Fibroblast of lung (primary cell): ENCODE data around the gene TIMMDC1.

Experiments
- EZH2 ChIP-seq: IDR thresholded peaks from 2 replicates; pipeline ENCODE4 v1.5.1; 2012; ENCODE audit warnings: low read length, control low read depth, mild to moderate bottlenecking; ENCODE audit errors: missing control alignments
- TF ChIP-seq, protein P1 (sequence below), 2 donors: IDR thresholded peaks in 1 of 2; conservative IDR thresholded peaks in 1 of 2; 1 replicate in 1 of 2; 2 replicates in 1 of 2; pipeline ENCODE4 v1.5.1; 2011 to 2012; ENCODE audit warnings: low read length in 2 of 2, control low read depth in 1 of 2, inconsistent platforms in 1 of 2, low read depth in 1 of 2, mild to moderate bottlenecking in 1 of 2

DNA sequence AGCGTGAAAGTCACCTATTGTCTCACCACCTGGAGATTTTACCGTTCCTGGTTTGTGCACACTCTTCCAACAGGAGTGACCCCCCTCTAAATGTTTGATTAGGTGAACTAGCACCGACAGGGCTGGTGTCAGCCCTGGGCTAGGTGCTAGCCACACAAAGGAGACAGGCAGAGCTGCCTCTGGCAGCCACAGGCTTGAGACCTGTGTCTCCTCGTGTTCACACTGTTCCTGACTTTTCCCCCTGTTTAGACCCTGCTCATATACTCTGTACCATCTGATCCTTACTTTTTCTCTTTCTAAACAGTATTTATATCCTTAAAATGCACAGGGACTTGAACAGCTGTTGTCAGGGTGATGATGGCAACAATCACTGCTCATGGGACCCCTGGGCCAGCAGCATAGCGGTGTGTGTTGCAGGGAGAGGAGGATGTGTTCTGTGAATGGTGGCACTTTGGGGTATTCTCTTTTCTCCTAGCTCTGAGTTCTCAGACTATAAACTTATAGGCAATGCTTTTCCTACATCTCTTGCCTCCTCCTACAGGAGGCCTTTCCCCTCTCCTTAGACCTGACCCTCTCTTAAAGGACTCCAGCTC lies 55.6 kb downstream of the TIMMDC1 start:
- TF ChIP-seq EZH2, result no peak
- TF ChIP-seq, protein P1, sequence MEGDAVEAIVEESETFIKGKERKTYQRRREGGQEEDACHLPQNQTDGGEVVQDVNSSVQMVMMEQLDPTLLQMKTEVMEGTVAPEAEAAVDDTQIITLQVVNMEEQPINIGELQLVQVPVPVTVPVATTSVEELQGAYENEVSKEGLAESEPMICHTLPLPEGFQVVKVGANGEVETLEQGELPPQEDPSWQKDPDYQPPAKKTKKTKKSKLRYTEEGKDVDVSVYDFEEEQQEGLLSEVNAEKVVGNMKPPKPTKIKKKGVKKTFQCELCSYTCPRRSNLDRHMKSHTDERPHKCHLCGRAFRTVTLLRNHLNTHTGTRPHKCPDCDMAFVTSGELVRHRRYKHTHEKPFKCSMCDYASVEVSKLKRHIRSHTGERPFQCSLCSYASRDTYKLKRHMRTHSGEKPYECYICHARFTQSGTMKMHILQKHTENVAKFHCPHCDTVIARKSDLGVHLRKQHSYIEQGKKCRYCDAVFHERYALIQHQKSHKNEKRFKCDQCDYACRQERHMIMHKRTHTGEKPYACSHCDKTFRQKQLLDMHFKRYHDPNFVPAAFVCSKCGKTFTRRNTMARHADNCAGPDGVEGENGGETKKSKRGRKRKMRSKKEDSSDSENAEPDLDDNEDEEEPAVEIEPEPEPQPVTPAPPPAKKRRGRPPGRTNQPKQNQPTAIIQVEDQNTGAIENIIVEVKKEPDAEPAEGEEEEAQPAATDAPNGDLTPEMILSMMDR (conservative IDR thresholded peaks at IDR 0.05 in 1 of 2, IDR thresholded peaks at IDR 0.05 in 1 of 2; ENCODE audit: low read depth in 1 of 2, low read length in 2 of 2), result no peak
